Transverse colon (tissue), 4 donors: Measurements from ENCODE around the gene MKNK1.

Source experiments
- CTCF ChIP-seq, 5 experiments: fragments of 200-600 bp in 3 of 5; fragments of 450-650 bp in 2 of 5; sonication (generic) in 3 of 5; IDR thresholded peaks; 1 replicate in 2 of 5; 2 replicates in 3 of 5; pipeline ENCODE4 v1.5.1; 2016 to 2017; ENCODE audit warnings: antibody characterized with exemption in 5 of 5, inconsistent platforms in 3 of 5, mild to moderate bottlenecking in 2 of 5, moderate library complexity in 1 of 5
- EP300 ChIP-seq: sonication (generic); formaldehyde crosslinking; IDR thresholded peaks from one replicate; pipeline ENCODE4 v1.6.1; 2017; ENCODE audit warnings: antibody characterized with exemption, low read depth
- POLR2A ChIP-seq: fragments of 450-650 bp; IDR thresholded peaks from one replicate; pipeline ENCODE4 v1.6.1; 2016; ENCODE audit warnings: antibody characterized with exemption, mild to moderate bottlenecking, moderate library complexity
- POLR2AphosphoS5 ChIP-seq, 3 donors: sonication (generic); formaldehyde crosslinking; IDR thresholded peaks; one replicate each; pipeline ENCODE4 v1.6.1; 2016; ENCODE audit warnings: antibody characterized with exemption in 3 of 3

DNA sequence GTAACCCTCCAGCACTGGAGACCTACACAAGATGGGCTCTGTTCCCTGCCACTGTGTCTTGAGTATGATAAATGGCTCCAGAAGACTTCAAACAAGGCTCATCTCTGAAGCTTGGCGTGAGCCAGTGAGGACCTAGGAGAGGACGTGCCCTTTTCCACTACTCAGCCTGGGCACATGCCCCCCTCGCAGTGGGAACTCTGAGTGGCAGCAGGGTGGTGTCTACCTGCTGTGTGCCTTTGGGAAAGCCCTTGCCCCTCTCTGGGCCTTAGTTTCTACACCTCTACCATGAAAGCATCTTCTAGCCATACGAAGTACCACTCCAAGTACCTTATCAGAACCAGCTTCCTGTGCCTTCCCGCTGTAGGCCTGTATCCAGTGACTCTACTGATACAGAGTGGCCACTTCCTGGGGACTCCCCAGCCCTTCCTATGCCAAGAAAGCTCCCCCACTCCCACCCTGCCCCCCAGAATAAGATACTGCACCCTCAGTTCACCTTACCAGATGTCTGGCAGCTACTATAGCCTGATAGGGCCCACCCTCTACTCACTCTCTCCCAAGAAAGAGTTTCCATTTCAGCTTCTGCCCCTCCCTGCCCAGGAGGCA is 15.7 kb upstream of the MKNK1 start:
- no peak for TF ChIP-seq CTCF (IDR thresholded peaks at IDR 0.05)
- TF ChIP-seq POLR2AphosphoS5 (IDR thresholded peaks at IDR 0.05), result no peak
- no peak for TF ChIP-seq EP300
- TF ChIP-seq POLR2A, result no peak
